ENCODE data around the gene GRM1. TPM values are rescaled to one million over a fixed set of nuclear protein-coding genes. Genes with fewer than 3 reads are reported as not detected.

Gene GRM1
- total and polyA plus RNA-seq, 9 donors, result 0.02 to 0.24 (median 0.10) TPM

- Histone ChIP-seq H3K36me3 (no peaks in the 10 kb centered on the region), H3K27ac (no peak overlapping the region), H3K27me3 (no peaks in the 10 kb centered on the region), H3K9me3 (no peaks in the 10 kb centered on the region), H3K4me1 (ENCODE audit: insufficient read depth) (no peaks in the 10 kb centered on the region), H3K4me3 (no peak overlapping the region)
- WGBS, 3 donors, result 67 to 82% (median 78%) methylated on average over 5 of the region's 5 CpGs
- TF ChIP-seq POLR2A (IDR thresholded peaks at IDR 0.05), result no peak
- no peak for TF ChIP-seq CTCF (IDR thresholded peaks at IDR 0.05)
- TF ChIP-seq EP300 (IDR thresholded peaks at IDR 0.05), result no peak
- intact Hi-C loops (cut with DNase I), result no loop called here
- DNase-seq, result no peak
Observed at GRCh38 chr6:146161664-146162063, 132.8 kb downstream of the GRM1 start.

- 69 to 83% (median 82%) methylated on average over 1 of the region's 1 CpG for WGBS, 3 donors
- no peak for TF ChIP-seq EP300 (IDR thresholded peaks at IDR 0.05)
- no peak for DNase-seq
- H3K9me3 ChIP-seq, result no peaks in the 10 kb centered on the region
- H3K36me3 ChIP-seq, result no peaks in the 10 kb centered on the region
- H3K27ac ChIP-seq, result no peak overlapping the region
- no peak overlapping the region for H3K4me3 ChIP-seq
- intact Hi-C loops (cut with DNase I), result no loop called here
- H3K4me1 ChIP-seq (ENCODE audit: insufficient read depth), result no peaks in the 10 kb centered on the region
- no peaks in the 10 kb centered on the region for H3K27me3 ChIP-seq
Observed at GRCh38 chr6:146169872-146170271, 141.0 kb downstream of the GRM1 start.

- Histone ChIP-seq H3K27ac (no peak overlapping the region), H3K9me3 (no peaks in the 10 kb centered on the region), H3K36me3 (no peaks in the 10 kb centered on the region), H3K4me1 (ENCODE audit: insufficient read depth) (no peaks in the 10 kb centered on the region), H3K4me3 (no peak overlapping the region), H3K27me3 (no peaks in the 10 kb centered on the region)
- WGBS, 3 donors, result 93 to 97% (median 96%) methylated on average over 1 of the region's 1 CpG
- intact Hi-C loops (cut with DNase I), result no loop called here
- TF ChIP-seq POLR2A (IDR thresholded peaks at IDR 0.05) (no peak), EP300 (IDR thresholded peaks at IDR 0.05) (no peak), CTCF (IDR thresholded peaks at IDR 0.05) (no peak)
- DNase-seq, result no peak
Observed at GRCh38 chr6:146177785-146178184, 148.9 kb downstream of the GRM1 start.

- no peak overlapping the region for H3K4me3 ChIP-seq
- no peak for TF ChIP-seq POLR2A (IDR thresholded peaks at IDR 0.05)
- TF ChIP-seq EP300 (IDR thresholded peaks at IDR 0.05), result no peak
- TF ChIP-seq CTCF (IDR thresholded peaks at IDR 0.05), result no peak
- DNase-seq, result no peak
- H3K27ac ChIP-seq, result no peak overlapping the region
- WGBS, 3 donors, result 12 to 15% (median 14%) methylated on average over 1 of the region's 1 CpG
- H3K36me3 ChIP-seq, result no peaks in the 10 kb centered on the region
- intact Hi-C loops (cut with DNase I), result no loop called here
- no peaks in the 10 kb centered on the region for H3K27me3 ChIP-seq
- H3K4me1 ChIP-seq (ENCODE audit: insufficient read depth), result no peaks in the 10 kb centered on the region
- H3K9me3 ChIP-seq, result no peaks in the 10 kb centered on the region
Observed at GRCh38 chr6:146183831-146184230, 155.0 kb downstream of the GRM1 start.

- H3K4me1 ChIP-seq (ENCODE audit: insufficient read depth), result no peaks in the 10 kb centered on the region
- TF ChIP-seq POLR2A (IDR thresholded peaks at IDR 0.05) (no peak), CTCF (IDR thresholded peaks at IDR 0.05) (no peak), EP300 (IDR thresholded peaks at IDR 0.05) (no peak)
- no peak overlapping the region for H3K4me3 ChIP-seq
- DNase-seq, result no peak
- WGBS, 3 donors, result 79 to 88% (median 86%) methylated on average over 1 of the region's 1 CpG
- H3K9me3 ChIP-seq, result no peaks in the 10 kb centered on the region
- intact Hi-C loops (cut with DNase I), result no loop called here
- no peak overlapping the region for H3K27ac ChIP-seq
- no peaks in the 10 kb centered on the region for H3K36me3 ChIP-seq
- H3K27me3 ChIP-seq, result no peaks in the 10 kb centered on the region
Observed at GRCh38 chr6:146184701-146185100, 155.8 kb downstream of the GRM1 start.

Measured in ovary (tissue), 9 donors.